GM21723 (cell line): ENCODE results near the gene RAB36.

Experiments
- ATAC-seq: cut with Tn5 transposase; IDR thresholded peaks from one replicate; pipeline ENCODE4 v1.9.1; 2021; ENCODE audit warnings: mild to moderate bottlenecking, moderate library complexity; ENCODE audit not compliant: unreplicated experiment

RAB36 gene

GRCh38 chr22:23120415-23120899 is 24.8 kb upstream of the RAB36 start:
- no peak for ATAC-seq

- ATAC-seq, result no peak
Measured at GRCh38 chr22:23121000-23121421, 24.3 kb upstream of the RAB36 start.

GRCh38 chr22:23121424-23121823 is 23.9 kb upstream of the RAB36 start:
- no peak for ATAC-seq

GRCh38 chr22:23122216-23122957 is 22.9 kb upstream of the RAB36 start:
- no peak for ATAC-seq

GRCh38 chr22:23122992-23123803 is 22.1 kb upstream of the RAB36 start:
- no peak for ATAC-seq

GRCh38 chr22:23123804-23124254 is 21.4 kb upstream of the RAB36 start:
- no peak for ATAC-seq

GRCh38 chr22:23124611-23125511 is 20.4 kb upstream of the RAB36 start:
- no peak for ATAC-seq

- no peak for ATAC-seq
Measured at GRCh38 chr22:23125512-23126103, 19.7 kb upstream of the RAB36 start.

GRCh38 chr22:23126165-23127054 is 18.9 kb upstream of the RAB36 start:
- no peak for ATAC-seq

GRCh38 chr22:23127055-23127756 is 18.1 kb upstream of the RAB36 start:
- no peak for ATAC-seq

GRCh38 chr22:23127788-23128187 is 17.5 kb upstream of the RAB36 start:
- ATAC-seq, result no peak

- no peak for ATAC-seq
Measured at GRCh38 chr22:23128269-23129108, 16.8 kb upstream of the RAB36 start.

GRCh38 chr22:23129149-23129548 is 16.1 kb upstream of the RAB36 start:
- ATAC-seq, result no peak

GRCh38 chr22:23130697-23131096 is 14.6 kb upstream of the RAB36 start:
- no peak for ATAC-seq

- ATAC-seq, result no peak
Measured at GRCh38 chr22:23131931-23132330, 13.3 kb upstream of the RAB36 start.

GRCh38 chr22:23132376-23133091 is 12.7 kb upstream of the RAB36 start:
- no peak for ATAC-seq

- ATAC-seq, result no peak
Measured at GRCh38 chr22:23133922-23134321, 11.4 kb upstream of the RAB36 start.
